ENCODE data around the gene CHAD. TPM values are rescaled to one million over a fixed set of nuclear protein-coding genes. Genes with fewer than 3 reads are reported as not detected.

Gene CHAD
- total and polyA plus RNA-seq, 2 of the 4 experiments (the other 2 are of a cell fraction) = 0.03 TPM; not detected in 1

DNA sequence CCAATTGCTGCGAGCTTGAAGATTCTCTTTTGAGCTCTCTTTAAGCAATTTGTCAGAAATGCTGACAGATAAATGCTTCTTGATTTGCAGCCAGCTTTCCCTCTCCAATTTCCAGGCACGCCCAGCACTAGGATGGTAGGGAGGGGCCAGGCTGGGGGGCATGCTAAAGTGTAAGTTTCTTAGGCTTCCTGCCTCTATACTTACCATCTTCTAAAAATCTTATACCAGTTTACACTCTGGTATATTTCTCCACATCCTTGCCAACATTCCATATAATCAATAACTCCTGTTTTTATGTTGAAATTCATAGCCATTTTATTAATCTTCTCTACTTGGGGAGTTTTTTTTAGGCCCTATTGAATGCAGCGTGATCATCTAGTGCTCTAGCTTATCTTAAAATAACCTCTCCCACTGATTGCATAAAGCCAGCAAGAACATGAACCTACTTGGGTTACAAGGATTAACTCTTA, 25.1 kb downstream of the CHAD start (continued):
- TF ChIP-seq CTCF (conservative IDR thresholded peaks at IDR 0.05; ENCODE audit: low read depth, low read length) (no peak), CHD1 (IDR thresholded peaks at IDR 0.05; ENCODE audit: low read depth, low read length) (no peak), RCOR1 (IDR thresholded peaks at IDR 0.05; ENCODE audit: insufficient replicate concordance, low read length) (no peak), SMC3 (IDR thresholded peaks at IDR 0.05; ENCODE audit: low read depth, low read length) (no peak), MAFK (IDR thresholded peaks at IDR 0.05; ENCODE audit: low read depth, low read length) (no peak), BHLHE40 (IDR thresholded peaks at IDR 0.05; ENCODE audit: low read depth, low read length) (no peak)
